GM10248 (cell line): ENCODE results near the gene DRAP1.

Source experiments
- CTCF ChIA-PET: fragments of 300-600 bp; sonication (Branson Sonifier 250); formaldehyde crosslinking; extraction: SDS; loops from one replicate; lab custom pipeline; 2021; ENCODE audit warnings: antibody characterized with exemption; lab: Yijun Ruan, JAX
- POLR2A ChIA-PET: fragments of 350-650 bp; sonication (Branson Sonifier 250); formaldehyde crosslinking; extraction: SDS; loops from one replicate; lab custom pipeline; 2020; ENCODE audit warnings: antibody characterized with exemption; lab: Yijun Ruan, JAX
- DNase-seq: peaks from one replicate; pipeline ENCODE4 v3.0.0; 2012; ENCODE audit errors: extremely low spot score
- TF ChIP-seq, protein P1 (sequence below): IDR thresholded peaks from 2 replicates; pipeline ENCODE4 v1.5.1; 2012; ENCODE audit warnings: mild to moderate bottlenecking, low read depth; ENCODE audit errors: extremely low read depth, missing control alignments, control extremely low read depth

The DRAP1 gene

DNA sequence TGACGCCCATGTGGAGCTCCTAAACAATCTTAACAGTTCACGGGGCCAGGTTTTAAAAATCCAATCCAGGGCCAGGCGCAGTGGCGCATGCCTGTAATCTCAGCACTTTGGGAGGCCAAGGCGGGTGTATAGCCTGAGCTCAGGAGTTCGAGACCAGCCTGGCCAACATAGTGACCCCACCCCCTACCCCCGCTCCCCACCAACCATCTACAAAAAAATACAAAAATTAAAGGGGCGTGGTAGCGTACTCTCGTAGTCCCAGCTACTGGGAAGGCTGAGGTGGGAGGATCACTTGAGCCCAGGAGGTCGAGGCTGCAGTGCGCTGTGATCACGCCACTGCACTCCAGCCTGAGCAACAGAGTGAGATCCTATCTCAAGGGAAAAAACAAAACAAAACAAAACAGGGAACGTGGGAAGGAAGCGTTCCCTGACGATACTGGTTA is 41.6 kb downstream of the DRAP1 start:
- POLR2A ChIA-PET: no interaction called here
- CTCF ChIA-PET: interaction anchor here (0.7 to 2.7 kb wide), 4 partner anchors 24 to 76 kb away, joined by 3 to 13 read pairs (median 5); partner anchors contain the start of gene FIBP
- no peak for DNase-seq
- TF ChIP-seq, protein P1, sequence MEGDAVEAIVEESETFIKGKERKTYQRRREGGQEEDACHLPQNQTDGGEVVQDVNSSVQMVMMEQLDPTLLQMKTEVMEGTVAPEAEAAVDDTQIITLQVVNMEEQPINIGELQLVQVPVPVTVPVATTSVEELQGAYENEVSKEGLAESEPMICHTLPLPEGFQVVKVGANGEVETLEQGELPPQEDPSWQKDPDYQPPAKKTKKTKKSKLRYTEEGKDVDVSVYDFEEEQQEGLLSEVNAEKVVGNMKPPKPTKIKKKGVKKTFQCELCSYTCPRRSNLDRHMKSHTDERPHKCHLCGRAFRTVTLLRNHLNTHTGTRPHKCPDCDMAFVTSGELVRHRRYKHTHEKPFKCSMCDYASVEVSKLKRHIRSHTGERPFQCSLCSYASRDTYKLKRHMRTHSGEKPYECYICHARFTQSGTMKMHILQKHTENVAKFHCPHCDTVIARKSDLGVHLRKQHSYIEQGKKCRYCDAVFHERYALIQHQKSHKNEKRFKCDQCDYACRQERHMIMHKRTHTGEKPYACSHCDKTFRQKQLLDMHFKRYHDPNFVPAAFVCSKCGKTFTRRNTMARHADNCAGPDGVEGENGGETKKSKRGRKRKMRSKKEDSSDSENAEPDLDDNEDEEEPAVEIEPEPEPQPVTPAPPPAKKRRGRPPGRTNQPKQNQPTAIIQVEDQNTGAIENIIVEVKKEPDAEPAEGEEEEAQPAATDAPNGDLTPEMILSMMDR: no peak

DNA sequence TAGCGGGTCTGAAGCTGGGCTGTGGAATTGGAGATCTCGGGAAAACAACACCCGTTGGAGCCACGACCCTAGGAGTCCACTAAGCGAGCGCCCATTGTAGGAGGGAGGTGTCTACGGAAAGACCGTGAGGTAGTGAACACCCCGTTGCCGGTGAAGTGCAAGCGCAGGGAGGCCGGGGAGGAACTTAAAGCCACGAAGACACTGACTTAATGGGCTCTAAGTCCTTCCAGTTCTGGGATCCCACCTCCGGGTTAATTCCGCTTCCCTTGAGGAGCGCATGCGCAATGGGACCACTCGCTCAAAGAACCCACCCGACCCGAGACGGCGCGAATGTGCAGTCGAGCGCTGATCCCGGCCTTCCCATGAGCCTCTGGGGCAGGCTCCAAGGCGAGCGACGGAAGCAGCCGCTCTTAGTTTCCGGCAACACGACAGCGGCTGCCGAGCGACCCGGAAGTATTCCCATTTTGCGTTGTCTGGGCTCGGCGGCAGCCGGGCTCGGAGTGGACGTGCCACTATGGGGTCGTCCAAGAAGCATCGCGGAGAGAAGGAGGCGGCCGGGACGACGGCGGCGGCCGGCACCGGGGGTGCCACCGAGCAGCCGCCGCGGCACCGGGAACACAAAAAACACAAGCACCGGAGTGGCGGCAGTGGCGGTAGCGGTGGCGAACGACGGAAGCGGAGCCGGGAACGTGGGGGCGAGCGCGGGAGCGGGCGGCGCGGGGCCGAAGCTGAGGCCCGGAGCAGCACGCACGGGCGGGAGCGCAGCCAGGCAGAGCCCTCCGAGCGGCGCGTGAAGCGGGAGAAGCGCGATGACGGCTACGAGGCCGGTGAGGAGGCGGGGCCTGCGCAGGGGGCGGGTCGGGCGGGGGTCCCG is 42.3 kb downstream of the DRAP1 start, which contains the start of gene SART1:
TSS of gene SART1 (plus strand) at position 468 of the 874 bp plus-strand sequence. CDS start at position 515, 47 bp downstream.
- peak; percentile 100 for DNase-seq
- POLR2A ChIA-PET: no interaction called here
- CTCF ChIA-PET: interaction anchor here (0.8 to 2.7 kb wide), 4 partner anchors 24 to 102 kb away, joined by 4 to 13 read pairs (median 5); partner anchors contain the start of gene FIBP
- TF ChIP-seq, protein P1: no peak

DNA sequence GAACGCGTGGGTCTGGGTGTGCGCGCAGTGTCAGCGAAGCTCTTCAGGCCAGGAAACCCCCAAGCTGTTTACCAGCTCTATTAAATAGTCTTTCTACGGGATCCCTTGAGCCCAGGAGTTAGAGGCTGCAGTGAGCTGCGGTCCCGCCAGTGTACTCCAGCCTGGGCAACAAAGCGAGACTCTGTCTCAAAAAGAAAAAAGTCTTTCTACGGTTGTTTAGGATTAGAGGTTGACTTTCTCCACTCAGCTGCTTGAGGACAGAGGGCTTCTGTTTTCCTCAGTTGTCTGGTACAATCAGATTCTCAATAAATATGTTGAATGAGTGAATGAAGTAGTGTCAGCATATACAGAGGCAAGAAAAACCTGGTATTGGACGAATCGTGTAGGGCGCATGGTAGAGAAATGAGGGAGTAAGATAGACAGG is 42.9 kb downstream of the DRAP1 start:
- POLR2A ChIA-PET: no interaction called here
- CTCF ChIA-PET: interaction anchor here (0.8 to 2.7 kb wide), 3 partner anchors 73 to 103 kb away, joined by 4 to 13 read pairs (median 6); partner anchors contain the start of gene FIBP
- TF ChIP-seq, protein P1: no peak
- no peak for DNase-seq

DNA sequence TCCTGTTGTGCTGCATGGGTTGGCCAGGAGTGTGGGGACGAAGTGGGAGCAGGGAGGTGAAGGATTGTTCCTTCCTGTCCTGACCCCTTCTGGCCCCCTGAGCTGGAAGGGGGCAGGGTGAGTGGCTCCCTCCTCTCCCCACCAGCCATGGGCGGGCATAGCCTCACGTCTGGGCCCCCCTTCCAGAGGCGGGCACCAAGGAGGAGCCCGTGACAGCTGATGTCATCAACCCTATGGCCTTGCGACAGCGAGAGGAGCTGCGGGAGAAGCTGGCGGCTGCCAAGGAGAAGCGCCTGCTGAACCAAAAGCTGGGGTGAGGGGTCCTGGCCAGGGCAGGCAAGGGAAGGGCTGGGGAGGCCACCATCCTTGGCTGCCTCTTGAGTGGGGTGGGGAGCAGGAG is 45.7 kb downstream of the DRAP1 start:
- POLR2A ChIA-PET: no interaction called here
- CTCF ChIA-PET: interaction anchor here (0.8 kb wide), 1 partner anchor 76 kb away, joined by 3 read pairs; the partner anchor contains the start of gene FIBP
- DNase-seq: no peak
- TF ChIP-seq, protein P1: no peak

DNA sequence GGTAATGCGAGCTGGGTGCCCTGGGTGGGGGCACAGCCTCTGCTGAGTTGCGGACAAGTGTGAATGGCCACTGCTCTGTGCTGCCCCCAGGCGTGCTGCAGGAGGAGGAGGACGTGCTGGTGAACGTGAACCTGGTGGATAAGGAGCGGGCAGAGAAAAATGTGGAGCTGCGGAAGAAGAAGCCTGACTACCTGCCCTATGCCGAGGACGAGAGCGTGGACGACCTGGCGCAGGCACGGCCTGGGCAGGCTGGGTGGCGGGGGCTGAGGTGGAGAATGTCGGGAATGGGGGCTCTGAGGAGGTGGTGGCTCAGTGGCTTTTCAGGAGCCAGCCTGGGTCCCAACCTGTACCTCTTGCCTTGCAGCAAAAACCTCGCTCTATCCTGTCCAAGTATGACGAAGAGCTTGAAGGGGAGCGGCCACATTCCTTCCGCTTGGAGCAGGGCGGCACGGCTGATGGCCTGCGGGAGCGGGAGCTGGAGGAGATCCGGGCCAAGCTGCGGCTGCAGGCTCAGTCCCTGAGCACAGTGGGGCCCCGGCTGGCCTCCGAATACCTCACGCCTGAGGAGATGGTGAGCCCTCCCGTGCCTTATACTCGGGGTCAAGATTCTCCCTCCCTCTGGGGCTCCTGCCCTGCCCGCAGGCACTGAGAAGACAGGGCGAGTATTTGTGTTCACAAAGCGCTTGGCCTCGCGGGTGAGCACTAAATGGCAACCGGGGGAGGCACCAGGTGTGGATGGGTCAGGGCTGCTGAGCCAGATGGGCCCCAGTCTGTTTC is 46.9 kb downstream of the DRAP1 start:
- no peak for DNase-seq

More for the DNA sequence above, 46.9 kb downstream of the DRAP1 start:
- ChIA-PET POLR2A (no interaction called here), CTCF (interaction anchor here (1.1 to 1.4 kb wide), 2 partner anchors 82 to 106 kb away, joined by 3 to 4 read pairs; partner anchors contain the start of gene MUS81)
- TF ChIP-seq, protein P1: no peak
